ENCODE data around the gene RPS2. TPM values are rescaled to one million over a fixed set of nuclear protein-coding genes. Genes with fewer than 3 reads are reported as not detected.

RPS2 gene
- total RNA-seq, 1 experiment from 2014 or later = 4,836 TPM

DNA sequence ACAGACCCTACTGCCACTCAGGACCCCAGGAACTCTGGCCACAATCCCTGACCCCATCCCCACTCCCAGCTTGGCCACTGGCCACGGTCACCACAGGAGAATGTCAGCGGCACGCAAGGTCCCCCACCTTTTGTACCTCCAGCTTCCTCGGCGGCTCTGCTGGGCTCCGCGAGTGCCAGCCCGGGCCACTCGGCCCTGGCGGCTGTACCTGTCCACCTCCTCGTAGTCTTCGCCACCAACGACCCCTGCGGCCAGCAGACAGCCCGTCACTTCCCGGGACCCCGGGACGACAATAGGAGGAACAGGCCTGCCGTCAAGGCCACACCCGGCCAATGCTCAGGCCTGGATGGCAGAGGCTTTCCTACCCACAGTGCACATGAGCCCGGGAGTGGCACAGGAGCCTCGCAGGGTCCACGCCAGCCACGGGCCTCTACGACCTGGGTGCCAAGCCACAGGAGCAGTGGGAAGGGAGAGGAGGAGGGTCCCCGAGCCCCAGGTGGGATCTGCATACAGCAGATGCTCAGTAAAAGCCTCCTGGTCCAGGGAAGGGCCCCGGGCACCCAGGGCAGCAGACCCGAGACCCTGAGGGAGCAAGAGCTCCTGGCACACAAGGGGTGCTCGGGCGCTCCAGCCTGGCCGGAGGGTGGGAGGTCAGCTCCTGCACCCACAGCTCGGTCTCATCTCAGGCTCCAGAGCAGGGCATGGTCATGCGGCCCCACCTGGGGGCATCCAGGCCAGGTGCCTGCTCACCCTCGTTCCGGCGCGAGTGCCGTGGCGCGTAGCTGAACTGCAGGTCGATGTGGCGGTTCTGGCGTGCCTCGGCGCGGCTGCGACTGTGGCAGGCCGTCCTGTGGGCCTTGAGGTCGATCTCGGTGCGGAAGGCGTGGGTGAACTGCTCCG, 37.1 kb upstream of the RPS2 start:
- BruUV-seq (replicated peaks) = no TSS peak
- no peaks in the 10 kb centered on the region for H3K27me3 Mint-ChIP-seq (ENCODE audit: insufficient read depth, unreplicated experiment)
- peaks cover 9% of the 10 kb centered on the region for H3K4me1 Mint-ChIP-seq (ENCODE audit: insufficient read depth, unreplicated experiment)
- no peak overlapping the region for H3K27ac Mint-ChIP-seq (ENCODE audit: low read depth, unreplicated experiment)
- CTCF ChIA-PET = interaction anchor here (0.7 to 0.8 kb wide), 2 partner anchors 66 to 395 kb away, joined by 3 to 4 read pairs; no protein-coding TSS in a partner anchor
- TF ChIP-seq, protein P1, sequence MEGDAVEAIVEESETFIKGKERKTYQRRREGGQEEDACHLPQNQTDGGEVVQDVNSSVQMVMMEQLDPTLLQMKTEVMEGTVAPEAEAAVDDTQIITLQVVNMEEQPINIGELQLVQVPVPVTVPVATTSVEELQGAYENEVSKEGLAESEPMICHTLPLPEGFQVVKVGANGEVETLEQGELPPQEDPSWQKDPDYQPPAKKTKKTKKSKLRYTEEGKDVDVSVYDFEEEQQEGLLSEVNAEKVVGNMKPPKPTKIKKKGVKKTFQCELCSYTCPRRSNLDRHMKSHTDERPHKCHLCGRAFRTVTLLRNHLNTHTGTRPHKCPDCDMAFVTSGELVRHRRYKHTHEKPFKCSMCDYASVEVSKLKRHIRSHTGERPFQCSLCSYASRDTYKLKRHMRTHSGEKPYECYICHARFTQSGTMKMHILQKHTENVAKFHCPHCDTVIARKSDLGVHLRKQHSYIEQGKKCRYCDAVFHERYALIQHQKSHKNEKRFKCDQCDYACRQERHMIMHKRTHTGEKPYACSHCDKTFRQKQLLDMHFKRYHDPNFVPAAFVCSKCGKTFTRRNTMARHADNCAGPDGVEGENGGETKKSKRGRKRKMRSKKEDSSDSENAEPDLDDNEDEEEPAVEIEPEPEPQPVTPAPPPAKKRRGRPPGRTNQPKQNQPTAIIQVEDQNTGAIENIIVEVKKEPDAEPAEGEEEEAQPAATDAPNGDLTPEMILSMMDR (IDR thresholded peaks at IDR 0.05; ENCODE audit: unreplicated experiment) = no peak
- peaks cover 69% of the 10 kb centered on the region for H3K36me3 Mint-ChIP-seq (ENCODE audit: insufficient read depth, unreplicated experiment)
- POLR2A ChIA-PET = interaction anchor here (1.2 to 1.7 kb wide), 2 partner anchors 13 kb away, joined by 3 to 4 read pairs; no protein-coding TSS in a partner anchor
- no peak for DNase-seq (ENCODE audit: unreplicated experiment)
- intact Hi-C loops (cut with micrococcal nuclease) = no loop called here
- H3K4me3 Mint-ChIP-seq (ENCODE audit: unreplicated experiment) = no peak overlapping the region
- no peaks in the 10 kb centered on the region for H3K9me3 Mint-ChIP-seq (ENCODE audit: unreplicated experiment)

DNA sequence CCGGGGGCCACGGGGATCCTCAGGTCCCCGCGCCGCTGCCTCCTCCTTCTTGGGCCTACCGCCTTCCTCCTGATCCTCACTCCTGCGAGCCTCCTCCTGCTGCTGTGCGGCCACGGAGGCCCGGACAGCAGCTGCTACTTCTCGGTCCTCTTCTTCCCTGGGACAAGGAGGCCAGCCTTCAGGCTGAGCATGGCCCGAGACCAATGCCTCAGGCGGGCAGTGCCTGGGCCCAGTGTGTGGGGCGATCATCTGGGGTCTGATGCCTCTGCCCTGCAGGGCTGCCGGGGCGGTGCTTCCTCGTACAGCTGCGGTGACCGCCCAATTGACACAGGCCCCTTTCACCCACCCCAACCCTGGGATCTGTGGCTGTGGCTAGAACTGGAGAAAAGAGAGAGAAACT, 36.4 kb upstream of the RPS2 start:
- intact Hi-C loops (cut with micrococcal nuclease) = no loop called here
- H3K27me3 Mint-ChIP-seq (ENCODE audit: insufficient read depth, unreplicated experiment) = no peaks in the 10 kb centered on the region
- CTCF ChIA-PET = no interaction called here
- POLR2A ChIA-PET = interaction anchor here (1.2 kb wide), 1 partner anchor 13 kb away, joined by 3 read pairs; no protein-coding TSS in a partner anchor
- peaks cover 67% of the 10 kb centered on the region for H3K36me3 Mint-ChIP-seq (ENCODE audit: insufficient read depth, unreplicated experiment)
- no peak for DNase-seq (ENCODE audit: unreplicated experiment)
- no peak overlapping the region for H3K4me3 Mint-ChIP-seq (ENCODE audit: unreplicated experiment)
- TF ChIP-seq, protein P1 (IDR thresholded peaks at IDR 0.05; ENCODE audit: unreplicated experiment) = no peak
- H3K9me3 Mint-ChIP-seq (ENCODE audit: unreplicated experiment) = no peaks in the 10 kb centered on the region
- H3K27ac Mint-ChIP-seq (ENCODE audit: low read depth, unreplicated experiment) = no peak overlapping the region
- no TSS peak for BruUV-seq (replicated peaks)
- peaks cover 2% of the 10 kb centered on the region for H3K4me1 Mint-ChIP-seq (ENCODE audit: insufficient read depth, unreplicated experiment)

DNA sequence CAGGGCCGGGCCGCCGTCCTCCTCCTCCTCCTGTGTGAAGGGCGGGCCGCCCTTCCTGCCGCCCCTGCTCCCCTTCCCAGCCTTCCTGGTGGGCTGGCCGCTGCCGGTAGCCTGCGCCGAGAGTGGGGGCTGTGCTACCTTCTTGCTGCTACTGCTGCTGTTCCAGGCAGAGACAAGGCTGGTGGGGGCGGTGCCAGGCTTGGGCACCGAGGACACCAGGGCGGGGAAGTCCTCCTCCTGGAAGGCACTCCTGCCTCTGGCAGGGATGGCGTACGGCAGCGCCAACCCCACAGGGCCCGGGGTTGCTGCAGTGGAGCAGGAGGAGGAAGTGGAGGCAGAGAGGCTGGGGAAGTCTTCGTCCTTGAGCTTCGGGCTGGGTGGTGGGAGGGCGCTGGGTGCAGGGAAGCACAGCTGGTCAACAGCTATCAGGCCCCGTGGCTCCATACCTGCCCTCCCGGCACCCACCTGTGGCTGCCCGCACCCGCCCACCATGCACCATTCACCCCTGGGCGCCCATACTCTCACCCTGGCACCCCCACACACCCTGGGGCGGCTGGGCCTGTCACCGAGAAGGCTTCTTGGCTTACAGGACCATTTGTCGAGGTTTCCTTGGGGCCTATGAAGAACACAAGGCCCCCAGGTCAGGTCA, 35.4 kb upstream of the RPS2 start:
- peaks cover 6% of the 10 kb centered on the region for H3K4me1 Mint-ChIP-seq (ENCODE audit: insufficient read depth, unreplicated experiment)
- peaks cover 73% of the 10 kb centered on the region for H3K36me3 Mint-ChIP-seq (ENCODE audit: insufficient read depth, unreplicated experiment)
- no peak for DNase-seq (ENCODE audit: unreplicated experiment)
- no TSS peak for BruUV-seq (replicated peaks)
- H3K27ac Mint-ChIP-seq (ENCODE audit: low read depth, unreplicated experiment) = no peak overlapping the region
- ChIA-PET CTCF (interaction anchor here (0.7 kb wide), 1 partner anchor 964 kb away, joined by 4 read pairs; the partner anchor contains the start of gene KREMEN2), POLR2A (interaction anchor here (0.9 kb wide), 1 partner anchor 155 kb away, joined by 4 read pairs; the partner anchor contains the start of gene TRAF7)
- TF ChIP-seq, protein P1 (IDR thresholded peaks at IDR 0.05; ENCODE audit: unreplicated experiment) = no peak
- no peaks in the 10 kb centered on the region for H3K27me3 Mint-ChIP-seq (ENCODE audit: insufficient read depth, unreplicated experiment)
- intact Hi-C loops (cut with micrococcal nuclease) = no loop called here
- no peaks in the 10 kb centered on the region for H3K9me3 Mint-ChIP-seq (ENCODE audit: unreplicated experiment)
- no peak overlapping the region for H3K4me3 Mint-ChIP-seq (ENCODE audit: unreplicated experiment)

Data from MCF 10A (cell line).